RWPE2 (cell line): ENCODE data around the gene GMPR.
"Not testable (repeated sequence)": the region's sequence is repeated elsewhere in the genome, so short reads cannot be mapped to it uniquely, and the experiment has no call there.

Source experiments
- ATAC-seq: fragments of 200-7000 bp; cut with Tn5 transposase; 3 replicates; pipeline ENCODE4 v1.9.1; 2021; ENCODE audit warnings: low read depth
- DNase-seq: peaks from one replicate; pipeline ENCODE4 v3.0.0-alpha.2; 2020; ENCODE audit warnings: low spot score
- H3K27ac ChIP-seq: fragments of 450-650 bp; 2 replicates; pipeline ENCODE4 v1.5.1; 2017; ENCODE audit warnings: mild to moderate bottlenecking; ENCODE audit not compliant: poor library complexity, severe bottlenecking
- H3K27me3 ChIP-seq: fragments of 250-450 bp; sonication (Bioruptor Pico); 2 replicates; pipeline ENCODE4 v1.5.1; 2021; ENCODE audit warnings: mild to moderate bottlenecking, moderate library complexity; ENCODE audit not compliant: insufficient read depth, poor library complexity, severe bottlenecking
- H3K36me3 ChIP-seq: fragments of 250-450 bp; sonication (Bioruptor Pico); 2 replicates; pipeline ENCODE4 v1.5.1; 2020; ENCODE audit warnings: low read depth, mild to moderate bottlenecking, moderate library complexity
- H3K4me1 ChIP-seq: fragments of 250-450 bp; sonication (Bioruptor Pico); 2 replicates; pipeline ENCODE4 v1.5.1; 2021; ENCODE audit warnings: mild to moderate bottlenecking, moderate library complexity; ENCODE audit not compliant: insufficient read depth, poor library complexity, severe bottlenecking
- H3K4me3 ChIP-seq: fragments of 250-450 bp; sonication (Bioruptor Pico); 2 replicates; pipeline ENCODE4 v1.5.1; 2021; ENCODE audit warnings: mild to moderate bottlenecking, moderate library complexity; ENCODE audit not compliant: severe bottlenecking
- H3K9me3 ChIP-seq: fragments of 250-450 bp; sonication (Bioruptor Pico); 2 replicates; pipeline ENCODE4 v1.5.1; 2021; ENCODE audit warnings: mild to moderate bottlenecking, moderate library complexity; ENCODE audit not compliant: severe bottlenecking
- TF ChIP-seq, protein P1 (sequence below): fragments of 450-650 bp; IDR thresholded peaks from one replicate; pipeline ENCODE4 v1.5.1; 2017; ENCODE audit warnings: mild to moderate bottlenecking, moderate library complexity; ENCODE audit not compliant: poor library complexity, severe bottlenecking

Gene GMPR

DNA sequence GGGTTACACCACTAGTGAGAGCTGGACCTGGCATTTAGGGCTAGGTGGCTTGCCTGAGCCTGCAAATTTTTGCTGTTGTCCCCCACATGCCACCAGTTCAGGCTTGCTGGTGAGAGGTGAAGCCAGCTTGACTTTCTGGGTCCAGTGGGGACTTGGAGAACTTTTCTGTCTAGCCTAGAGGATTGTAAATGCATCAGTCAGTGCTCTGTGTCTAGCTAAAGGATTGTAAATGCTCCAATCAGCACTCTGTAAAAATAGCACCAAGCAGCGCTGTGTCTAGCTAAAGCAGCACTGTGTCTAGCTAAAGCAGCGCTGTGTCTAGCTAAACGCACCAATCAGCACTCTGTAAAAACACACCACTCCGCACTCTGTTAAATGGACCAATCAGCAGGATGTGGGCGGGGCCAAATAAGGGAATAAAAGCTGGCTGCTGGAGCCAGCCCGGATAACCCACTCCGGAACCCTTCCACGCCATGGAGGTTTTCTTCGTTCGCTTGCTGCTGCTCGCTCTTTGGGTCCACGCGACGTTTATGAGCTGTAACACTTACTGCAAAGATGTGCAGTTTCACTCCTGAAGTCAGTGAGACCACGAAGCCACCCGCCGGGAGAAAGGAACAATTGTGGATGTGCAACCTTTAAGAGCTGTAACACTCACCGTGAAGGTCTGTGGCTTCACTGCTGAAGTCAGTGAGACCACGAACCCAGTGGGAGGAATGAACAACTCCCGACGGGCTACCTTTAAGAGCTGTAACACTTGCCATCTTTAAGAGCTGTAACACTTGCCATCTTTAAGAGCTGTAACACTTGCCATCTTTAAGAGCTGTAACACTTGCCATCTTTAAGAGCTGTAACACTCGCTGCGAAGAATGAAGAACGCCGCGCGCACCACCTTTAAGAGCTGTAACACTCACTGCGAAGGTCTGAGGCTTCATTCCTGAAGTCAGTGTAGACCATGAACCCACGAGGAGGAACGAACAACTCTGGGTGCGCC lies 27.3 kb downstream of the GMPR start:
- Histone ChIP-seq H3K4me3 (no peak overlapping the region), H3K9me3 (no peaks in the 10 kb centered on the region), H3K27me3 (no peaks in the 10 kb centered on the region), H3K27ac (no peak overlapping the region), H3K4me1 (no peaks in the 10 kb centered on the region), H3K36me3 (no peaks in the 10 kb centered on the region)
- TF ChIP-seq, protein P1, sequence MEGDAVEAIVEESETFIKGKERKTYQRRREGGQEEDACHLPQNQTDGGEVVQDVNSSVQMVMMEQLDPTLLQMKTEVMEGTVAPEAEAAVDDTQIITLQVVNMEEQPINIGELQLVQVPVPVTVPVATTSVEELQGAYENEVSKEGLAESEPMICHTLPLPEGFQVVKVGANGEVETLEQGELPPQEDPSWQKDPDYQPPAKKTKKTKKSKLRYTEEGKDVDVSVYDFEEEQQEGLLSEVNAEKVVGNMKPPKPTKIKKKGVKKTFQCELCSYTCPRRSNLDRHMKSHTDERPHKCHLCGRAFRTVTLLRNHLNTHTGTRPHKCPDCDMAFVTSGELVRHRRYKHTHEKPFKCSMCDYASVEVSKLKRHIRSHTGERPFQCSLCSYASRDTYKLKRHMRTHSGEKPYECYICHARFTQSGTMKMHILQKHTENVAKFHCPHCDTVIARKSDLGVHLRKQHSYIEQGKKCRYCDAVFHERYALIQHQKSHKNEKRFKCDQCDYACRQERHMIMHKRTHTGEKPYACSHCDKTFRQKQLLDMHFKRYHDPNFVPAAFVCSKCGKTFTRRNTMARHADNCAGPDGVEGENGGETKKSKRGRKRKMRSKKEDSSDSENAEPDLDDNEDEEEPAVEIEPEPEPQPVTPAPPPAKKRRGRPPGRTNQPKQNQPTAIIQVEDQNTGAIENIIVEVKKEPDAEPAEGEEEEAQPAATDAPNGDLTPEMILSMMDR, result no peak
- DNase-seq (no peak), ATAC-seq (no peak)

DNA sequence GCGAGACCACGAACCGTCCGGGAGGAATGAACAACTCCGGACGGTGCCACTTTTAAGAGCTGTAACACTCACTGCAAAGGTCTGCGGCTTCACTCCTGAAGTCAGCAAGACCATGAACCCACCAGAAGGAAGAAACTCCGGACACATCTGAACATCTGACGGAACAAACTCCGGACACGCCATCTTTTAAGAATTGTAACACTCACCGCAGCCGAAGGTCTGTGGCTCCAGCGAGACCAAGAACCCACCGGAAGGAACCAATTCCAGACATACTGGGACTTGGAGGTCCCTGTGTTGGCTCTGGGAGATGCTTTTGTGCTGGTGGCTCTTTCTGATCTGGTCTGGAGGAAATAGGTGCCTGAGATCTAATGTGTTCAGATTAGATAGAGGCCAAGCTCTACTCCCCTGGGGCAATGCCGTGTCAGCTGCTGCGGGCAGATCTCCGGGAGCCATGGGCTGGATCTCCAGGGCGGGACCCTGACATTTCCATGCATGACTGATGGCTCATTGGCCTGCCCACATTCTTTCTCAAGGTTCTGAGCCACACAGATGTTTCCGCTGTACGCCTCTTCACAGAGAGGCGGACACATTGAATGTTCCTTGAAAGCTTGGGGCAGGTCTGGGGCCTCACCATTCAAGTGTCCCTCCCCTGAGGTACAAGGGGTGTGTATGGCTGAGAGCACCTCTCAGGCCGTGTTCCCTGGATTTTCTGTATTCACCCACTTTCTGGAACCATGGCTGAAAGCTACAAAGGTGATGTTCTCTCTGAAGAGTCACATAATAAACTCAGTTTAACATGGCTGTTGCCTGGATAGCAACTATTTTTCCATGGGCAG lies 29.3 kb downstream of the GMPR start:
- DNase-seq (no peak), ATAC-seq (no peak)
- H3K27ac ChIP-seq, result no peak overlapping the region
- H3K4me3 ChIP-seq, result no peak overlapping the region
- no peaks in the 10 kb centered on the region for H3K27me3 ChIP-seq
- H3K4me1 ChIP-seq, result no peaks in the 10 kb centered on the region
- H3K9me3 ChIP-seq, result no peaks in the 10 kb centered on the region
- TF ChIP-seq, protein P1, result no peak
- no peaks in the 10 kb centered on the region for H3K36me3 ChIP-seq

DNA sequence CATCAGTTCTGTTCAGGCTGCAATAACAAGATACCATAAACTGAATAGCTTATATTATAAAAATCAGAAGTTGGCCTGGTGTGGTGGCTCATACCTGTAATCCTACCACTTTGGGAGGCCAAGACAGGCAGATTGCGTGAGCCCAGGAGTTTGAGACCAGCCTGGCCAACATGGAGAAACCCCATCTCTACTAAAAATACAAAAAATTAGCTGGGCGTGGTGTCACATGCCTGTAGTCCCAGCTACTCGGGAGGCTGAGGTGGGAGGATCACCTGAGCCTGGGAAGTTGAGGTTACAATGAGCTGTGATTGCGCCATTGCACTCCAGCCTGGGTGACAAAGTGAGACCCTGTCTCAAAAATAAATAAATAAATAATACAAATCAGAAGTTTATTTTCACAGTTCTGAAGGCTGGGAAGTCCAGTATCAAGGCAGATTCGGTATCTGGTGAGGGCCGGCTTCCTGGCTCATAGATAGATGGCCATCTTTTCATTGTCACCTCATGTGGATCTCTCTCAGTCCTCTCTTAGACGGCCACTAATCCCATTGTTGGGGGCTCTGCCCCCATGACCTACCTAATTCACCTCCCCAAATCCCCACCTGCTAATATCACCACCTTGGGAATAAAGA lies 31.2 kb downstream of the GMPR start:
- not testable (repeated sequence) for H3K36me3 ChIP-seq, H3K27me3 ChIP-seq, H3K9me3 ChIP-seq, H3K4me1 ChIP-seq, DNase-seq, ATAC-seq, H3K27ac ChIP-seq, H3K4me3 ChIP-seq

DNA sequence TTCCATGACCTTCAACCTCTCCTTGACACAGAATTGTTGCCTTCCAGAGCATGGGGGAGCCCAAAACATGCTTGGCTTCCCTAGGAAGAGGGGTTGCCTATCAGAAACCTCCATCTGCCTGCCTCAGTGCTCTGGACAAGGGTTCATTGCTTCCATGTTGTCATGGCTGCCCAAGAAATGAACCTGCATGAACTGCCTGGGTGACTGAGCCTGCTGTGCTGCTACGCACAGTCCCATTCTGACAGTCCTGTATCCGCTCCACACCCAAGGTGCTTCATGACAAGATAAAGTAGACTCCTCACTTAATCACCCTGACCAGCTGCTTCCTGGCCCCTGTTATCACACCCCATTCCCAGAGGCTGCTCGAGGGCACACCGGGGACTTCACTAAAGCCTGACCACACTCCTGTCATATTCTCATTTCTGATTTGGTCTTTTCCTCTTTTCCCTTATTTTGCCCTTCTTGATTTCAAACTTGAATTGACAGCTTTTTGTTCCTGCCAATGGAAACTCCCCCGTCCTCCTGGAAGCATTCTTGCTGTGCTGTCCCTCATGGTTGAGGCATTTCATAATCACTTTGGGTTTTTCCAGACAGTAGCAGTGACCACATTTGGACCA lies 31.9 kb downstream of the GMPR start:
- TF ChIP-seq, protein P1, result no peak
- Histone ChIP-seq H3K27me3 (no peaks in the 10 kb centered on the region), H3K4me3 (no peak overlapping the region), H3K9me3 (no peaks in the 10 kb centered on the region), H3K36me3 (no peaks in the 10 kb centered on the region), H3K27ac (no peak overlapping the region), H3K4me1 (no peaks in the 10 kb centered on the region)
- DNase-seq (no peak), ATAC-seq (no peak)

DNA sequence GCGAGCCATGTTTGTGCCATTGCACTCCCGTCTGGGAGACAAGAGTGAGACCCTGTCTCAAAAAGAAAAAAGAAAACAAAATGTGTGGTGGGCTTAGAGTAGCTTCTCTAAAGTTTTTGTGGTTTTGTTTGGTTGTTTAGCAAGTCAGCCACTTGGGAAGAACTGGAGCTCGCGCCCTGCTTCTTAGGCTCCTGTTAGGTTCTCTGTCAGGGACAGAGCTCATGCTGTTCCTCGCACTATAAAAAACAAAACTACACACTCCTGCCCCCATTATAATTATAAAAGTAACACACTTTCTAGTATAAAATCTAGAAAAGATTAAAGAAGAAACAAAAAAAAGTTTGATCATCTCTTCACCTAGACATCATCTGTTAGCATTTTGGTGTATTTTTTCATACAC lies 33.0 kb downstream of the GMPR start:
- TF ChIP-seq, protein P1, result no peak

More for the DNA sequence above, 33.0 kb downstream of the GMPR start:
- no peaks in the 10 kb centered on the region for H3K9me3 ChIP-seq
- H3K27me3 ChIP-seq, result no peaks in the 10 kb centered on the region
- DNase-seq (no peak), ATAC-seq (no peak)
- H3K36me3 ChIP-seq, result no peaks in the 10 kb centered on the region
- H3K4me1 ChIP-seq, result no peaks in the 10 kb centered on the region
- no peak overlapping the region for H3K27ac ChIP-seq
- no peak overlapping the region for H3K4me3 ChIP-seq
